ENCODE data around the gene QPCT.
"Not testable (repeated sequence)": the region's sequence is repeated elsewhere in the genome, so short reads cannot be mapped to it uniquely, and the experiment has no call there.

Gene QPCT

GRCh38 chr2:37361994-37362698, 17.7 kb downstream of the QPCT start:
- DNase-seq: no peak

GRCh38 chr2:37364351-37364750, 19.9 kb downstream of the QPCT start:
- DNase-seq: no peak

GRCh38 chr2:37365669-37366068, 21.2 kb downstream of the QPCT start:
- no peak for DNase-seq

GRCh38 chr2:37366773-37367172, 22.3 kb downstream of the QPCT start:
- no peak for DNase-seq

GRCh38 chr2:37367310-37367709, 22.9 kb downstream of the QPCT start:
- DNase-seq: no peak

- DNase-seq: no peak
Measured at GRCh38 chr2:37367984-37368383, 23.6 kb downstream of the QPCT start.

GRCh38 chr2:37370666-37371065, 26.2 kb downstream of the QPCT start:
- no peak for DNase-seq

GRCh38 chr2:37372000-37372399, 27.6 kb downstream of the QPCT start:
- no peak for DNase-seq

GRCh38 chr2:37375741-37376288, 31.4 kb downstream of the QPCT start:
- no peak for DNase-seq

GRCh38 chr2:37376421-37377186, 32.2 kb downstream of the QPCT start:
- DNase-seq: no peak

GRCh38 chr2:37377187-37377532, 32.7 kb downstream of the QPCT start:
- no peak for DNase-seq

GRCh38 chr2:37378411-37378810, 34.0 kb downstream of the QPCT start:
- DNase-seq: no peak

- no peak for DNase-seq
Measured at GRCh38 chr2:37379881-37380296, 35.5 kb downstream of the QPCT start.

GRCh38 chr2:37380787-37381186, 36.4 kb downstream of the QPCT start:
- DNase-seq: not testable (repeated sequence)

- DNase-seq: not testable (repeated sequence)
Measured at GRCh38 chr2:37384261-37384660, 39.8 kb downstream of the QPCT start.

GRCh38 chr2:37387148-37387835, 42.9 kb downstream of the QPCT start:
- DNase-seq: no peak

- no peak for DNase-seq
Measured at GRCh38 chr2:37388074-37388473, 43.6 kb downstream of the QPCT start.

GRCh38 chr2:37389395-37389794, 45.0 kb downstream of the QPCT start:
- DNase-seq: no peak

GRCh38 chr2:37389989-37390765, 45.7 kb downstream of the QPCT start:
- DNase-seq: peak; percentile 41

- DNase-seq: no peak
Measured at GRCh38 chr2:37390777-37391176, 46.3 kb downstream of the QPCT start.

GRCh38 chr2:37391711-37392110, 47.3 kb downstream of the QPCT start:
- DNase-seq: no peak

- no peak for DNase-seq
Measured at GRCh38 chr2:37392428-37392827, 48.0 kb downstream of the QPCT start.

GRCh38 chr2:37394263-37394662, 49.8 kb downstream of the QPCT start:
- DNase-seq: no peak

All from stimulated activated CD4-positive, alpha-beta T cell treated with anti-CD3 and anti-CD28 coated beads, Interleukin-12 subunit alpha, Interleukin-12 subunit beta, amount 100 ng/mL, for 4 hours (primary cell).